ENCODE measurements around the gene ATP13A3. TPM values are rescaled to one million over a fixed set of nuclear protein-coding genes. Genes with fewer than 3 reads are reported as not detected.

The ATP13A3 gene
- total and polyA plus RNA-seq, 2 experiments from 2014 or later: 20.0 to 202 TPM

- TF ChIP-seq REST (IDR thresholded peaks at IDR 0.05; ENCODE audit: unreplicated experiment) (no peak), POLR2AphosphoS5 (IDR thresholded peaks at IDR 0.05; ENCODE audit: low read depth) (no peak), NANOG (IDR thresholded peaks at IDR 0.05; ENCODE audit: borderline replicate concordance) (no peak), ZNF331 (CRISPR knock-in tag; IDR thresholded peaks at IDR 0.05; ENCODE audit: low read depth) (no peak)
Measured at GRCh38 chr3:194382196-194382891, 104.5 kb downstream of the ATP13A3 start (continued).

- Histone ChIP-seq H3F3A (replicated peaks; ENCODE audit: low read depth) (no peaks in the 10 kb centered on the region), H3K9me2 (ENCODE audit: insufficient read depth) (no peaks in the 10 kb centered on the region), H2AFZ (no peak overlapping the region), H3K27me3 (ENCODE audit: insufficient read depth) (no peaks in the 10 kb centered on the region), H3K4me3 (no peak overlapping the region), H3K36me3 (ENCODE audit: insufficient read depth) (no peaks in the 10 kb centered on the region), H3K79me2 (replicated peaks; ENCODE audit: insufficient read depth) (no peaks in the 10 kb centered on the region), H4K20me1 (replicated peaks; ENCODE audit: insufficient read depth) (no peaks in the 10 kb centered on the region), H3K4me2 (no peak overlapping the region), H3K27ac (ENCODE audit: low read depth) (no peak overlapping the region), H3K4me1 (ENCODE audit: insufficient read depth) (peaks cover 4% of the 10 kb centered on the region; the same call in 1 of the 2 replicates)
- Mint-ChIP-seq H3K27me3 (ENCODE audit: insufficient read depth, low read depth, poor library complexity) (peaks cover 8% of the 10 kb centered on the region), H3K9me3 (no peaks in the 10 kb centered on the region), H3K36me3 (ENCODE audit: low read depth) (no peaks in the 10 kb centered on the region), H3K4me3 (no peak overlapping the region), H3K4me1 (peaks cover 32% of the 10 kb centered on the region), H3K27ac (no peak overlapping the region)
- DNase-seq (ENCODE audit: low spot score) (no peak), ATAC-seq (peak; percentile 62)
- no peak for TF ChIP-seq ZNF331 (CRISPR knock-in tag; IDR thresholded peaks at IDR 0.05; ENCODE audit: low read depth)
- TF ChIP-seq ETS1 (IDR thresholded peaks at IDR 0.05): no peak
- TF ChIP-seq NANOG (IDR thresholded peaks at IDR 0.05; ENCODE audit: borderline replicate concordance): no peak
- TF ChIP-seq JUNB (IDR thresholded peaks at IDR 0.05; ENCODE audit: unreplicated experiment): no peak
- no peak for TF ChIP-seq CREB1 (CRISPR knock-in tag; IDR thresholded peaks at IDR 0.05; ENCODE audit: low read depth)
- TF ChIP-seq EZH2 (IDR thresholded peaks at IDR 0.05; ENCODE audit: low read depth, unreplicated experiment): no peak
- TF ChIP-seq POLR2AphosphoS5 (IDR thresholded peaks at IDR 0.05; ENCODE audit: low read depth): no peak
- no peak for TF ChIP-seq ZNF114 (CRISPR knock-in tag; IDR thresholded peaks at IDR 0.05)
- TF ChIP-seq ZNF462 (CRISPR knock-in tag; IDR thresholded peaks at IDR 0.05): no peak
- no peak for TF ChIP-seq STAT1 (IDR thresholded peaks at IDR 0.05; ENCODE audit: unreplicated experiment)
- TF ChIP-seq CTCF (conservative IDR thresholded peaks at IDR 0.05; ENCODE audit: low read depth in 2 of 2): no peak
Measured at GRCh38 chr3:194381460-194381875, 105.3 kb downstream of the ATP13A3 start.
